Stomach (tissue), 9 donors: ENCODE data around the gene BTBD6. TPM values are rescaled to one million over a fixed set of nuclear protein-coding genes. Genes with fewer than 3 reads are reported as not detected.

Experiments
- DNase-seq, 2 donors: peaks; one replicate each; pipeline versions ENCODE4 v3.0.0 to v3.0.0-alpha.2; 2013 to 2019
- H3K27ac ChIP-seq, 5 donors: fragments of 200-600 bp in 4 of 5; sonication (generic) in 4 of 5; one replicate each; pipeline ENCODE4 v1.5.1; 2013 to 2019; ENCODE audit warnings: mild to moderate bottlenecking in 1 of 5, moderate library complexity in 1 of 5
- H3K27me3 ChIP-seq, 3 donors: fragments of 200-600 bp; sonication (generic); one replicate each; pipeline ENCODE4 v1.5.1; 2017 to 2019; ENCODE audit warnings: mixed run types in 1 of 3
- H3K36me3 ChIP-seq, 4 donors: fragments of 200-600 bp; sonication (generic); 1 replicate in 3 of 4; 2 replicates in 1 of 4; pipeline ENCODE4 v1.5.1; 2016 to 2019
- H3K4me1 ChIP-seq, 4 donors: fragments of 200-600 bp; sonication (generic); one replicate each; pipeline ENCODE4 v1.5.1; 2016 to 2019
- H3K4me3 ChIP-seq, 4 donors: fragments of 200-600 bp; sonication (generic) in 3 of 4; one replicate each; pipeline ENCODE4 v1.5.1; 2016 to 2019; ENCODE audit warnings: mild to moderate bottlenecking in 1 of 4
- H3K9me3 ChIP-seq, 4 donors: fragments of 200-600 bp; sonication (generic); one replicate each; pipeline ENCODE4 v1.5.1; 2016 to 2019
- EP300 ChIP-seq: sonication (generic); formaldehyde crosslinking; IDR thresholded peaks from one replicate; pipeline ENCODE4 v1.6.1; 2017; ENCODE audit warnings: antibody characterized with exemption
- POLR2A ChIP-seq, 4 donors: fragments of 450-650 bp; IDR thresholded peaks; one replicate each; pipeline ENCODE4 v1.6.1; 2016; ENCODE audit warnings: antibody characterized with exemption in 4 of 4, control low read depth in 2 of 4, mild to moderate bottlenecking in 1 of 4, moderate library complexity in 1 of 4
- POLR2AphosphoS5 ChIP-seq, 3 donors: sonication (generic); formaldehyde crosslinking; IDR thresholded peaks; one replicate each; pipeline ENCODE4 v1.6.1; 2016; ENCODE audit warnings: antibody characterized with exemption in 3 of 3
- WGBS, 5 donors: extraction: QIAGEN DNeasy Blood & Tissue Kit in 3 of 5; methylation state at CpG; one replicate each; pipeline versions ENCODE4 v1.1.5 to v1.1.7; 2013 to 2018; 5-methylcytosine and 5-hydroxymethylcytosine counted together
- intact Hi-C: fragments of 100-400 bp; cut with DNase I; formaldehyde crosslinking; loops from one replicate; pipeline ENCODE4 v1.15.1; 2023; ENCODE audit warnings: low total_unique reads
- polyA plus RNA-seq, 3 donors: library from polyadenylated mRNA; stranded (reverse); fragments of 200-250 nt; gene quantifications; one replicate each; pipeline ENCODE4 v1.2.3, GENCODE V29; 2013
- total RNA-seq, 5 donors: library from RNA; depleted of rRNA; stranded (reverse); fragments of >200 nt; gene quantifications; one replicate each; pipeline versions ENCODE4 v1.1.0 to v1.2.3, GENCODE V29; 2014 to 2016
- TF ChIP-seq, protein P1 (sequence below), 7 experiments: fragments of 450-650 bp in 4 of 7; fragments of 200-600 bp in 3 of 7; sonication (generic) in 3 of 7; IDR thresholded peaks; one replicate each; pipeline ENCODE4 v1.5.1; 2016 to 2019; ENCODE audit warnings: antibody characterized with exemption in 7 of 7, control low read depth in 2 of 7, mild to moderate bottlenecking in 1 of 7
- donor health status: healthy with polysubstance abuse.
- donor health status: Bipolar disorder and iron deficiency.
- donor health status: healthy.

The BTBD6 gene
- total and polyA plus RNA-seq, 8 donors = 13.4 to 55.0 (median 38.0) TPM

DNA sequence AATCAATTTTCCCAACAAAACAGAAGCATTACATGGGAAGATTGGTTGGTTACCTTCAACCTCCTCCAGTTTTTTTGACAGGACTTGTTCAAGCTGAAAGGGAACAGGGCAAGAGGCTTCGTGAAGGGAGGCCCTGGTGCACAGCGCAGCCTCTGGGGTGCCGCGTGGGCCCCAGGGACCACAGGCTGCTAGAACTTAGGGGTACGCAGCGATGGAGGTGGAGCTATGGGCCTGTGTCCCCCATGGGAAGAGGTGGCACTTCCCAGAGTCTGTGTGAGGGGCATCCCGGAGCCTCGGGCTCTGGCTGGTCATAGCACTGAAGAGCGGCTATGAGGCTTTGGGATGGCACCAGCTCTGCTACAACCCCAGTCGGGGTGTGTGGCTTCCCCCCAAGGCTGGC, 22.1 kb upstream of the BTBD6 start:
- Histone ChIP-seq H3K4me3 (no peak overlapping the region), H3K9me3 (no peaks in the 10 kb centered on the region), H3K36me3 (peaks cover 2 to 70% (median 69%) of the 10 kb centered on the region in 4 donors), H3K27me3 (no peaks in the 10 kb centered on the region), H3K4me1 (peaks cover 0 to 6% (median 3%) of the 10 kb centered on the region in 4 donors), H3K27ac (no peak overlapping the region)
- TF ChIP-seq EP300 (no peak), POLR2A (IDR thresholded peaks at IDR 0.05) (no peak)
- TF ChIP-seq, protein P1, sequence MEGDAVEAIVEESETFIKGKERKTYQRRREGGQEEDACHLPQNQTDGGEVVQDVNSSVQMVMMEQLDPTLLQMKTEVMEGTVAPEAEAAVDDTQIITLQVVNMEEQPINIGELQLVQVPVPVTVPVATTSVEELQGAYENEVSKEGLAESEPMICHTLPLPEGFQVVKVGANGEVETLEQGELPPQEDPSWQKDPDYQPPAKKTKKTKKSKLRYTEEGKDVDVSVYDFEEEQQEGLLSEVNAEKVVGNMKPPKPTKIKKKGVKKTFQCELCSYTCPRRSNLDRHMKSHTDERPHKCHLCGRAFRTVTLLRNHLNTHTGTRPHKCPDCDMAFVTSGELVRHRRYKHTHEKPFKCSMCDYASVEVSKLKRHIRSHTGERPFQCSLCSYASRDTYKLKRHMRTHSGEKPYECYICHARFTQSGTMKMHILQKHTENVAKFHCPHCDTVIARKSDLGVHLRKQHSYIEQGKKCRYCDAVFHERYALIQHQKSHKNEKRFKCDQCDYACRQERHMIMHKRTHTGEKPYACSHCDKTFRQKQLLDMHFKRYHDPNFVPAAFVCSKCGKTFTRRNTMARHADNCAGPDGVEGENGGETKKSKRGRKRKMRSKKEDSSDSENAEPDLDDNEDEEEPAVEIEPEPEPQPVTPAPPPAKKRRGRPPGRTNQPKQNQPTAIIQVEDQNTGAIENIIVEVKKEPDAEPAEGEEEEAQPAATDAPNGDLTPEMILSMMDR (IDR thresholded peaks at IDR 0.05) = no peak
- intact Hi-C loops = no loop called here
- WGBS, 5 donors = 89 to 99% (median 97%) methylated on average over 10 of the region's 10 CpGs
- DNase-seq = no peak

DNA sequence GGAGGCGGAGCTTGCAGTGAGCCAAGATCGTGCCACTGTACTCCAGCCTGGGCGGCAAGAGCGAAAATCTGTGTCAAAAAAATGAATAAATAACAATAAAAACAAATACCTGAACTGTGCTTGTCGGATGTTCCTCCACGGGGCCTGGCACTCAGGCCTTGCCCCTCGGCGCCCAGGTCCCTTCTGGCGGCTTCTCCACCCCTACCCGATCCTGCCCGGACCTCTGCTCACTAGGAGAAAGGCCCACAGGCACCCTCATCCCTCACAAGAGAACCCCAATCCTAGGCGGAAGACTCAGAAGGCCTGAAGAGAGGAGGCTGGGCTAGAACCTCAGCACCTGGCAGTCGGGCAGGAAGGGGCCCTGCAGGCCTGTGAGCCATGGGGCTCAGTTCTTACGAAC, 21.0 kb upstream of the BTBD6 start:
- Histone ChIP-seq H3K27me3 (no peaks in the 10 kb centered on the region), H3K27ac (no peak overlapping the region), H3K4me3 (no peak overlapping the region), H3K36me3 (peaks cover 0 to 62% (median 61%) of the 10 kb centered on the region in 4 donors), H3K9me3 (no peaks in the 10 kb centered on the region), H3K4me1 (no peaks in the 10 kb centered on the region)
- intact Hi-C loops = no loop called here
- DNase-seq = no peak
- no peak for TF ChIP-seq EP300
- TF ChIP-seq, protein P1 (IDR thresholded peaks at IDR 0.05) = no peak
- TF ChIP-seq POLR2A (IDR thresholded peaks at IDR 0.05) = no peak
- no peak for TF ChIP-seq POLR2AphosphoS5 (IDR thresholded peaks at IDR 0.05)
- WGBS, 5 donors = 96 to 98% (median 97%) methylated on average over 13 to 14 of the region's 14 CpGs

DNA sequence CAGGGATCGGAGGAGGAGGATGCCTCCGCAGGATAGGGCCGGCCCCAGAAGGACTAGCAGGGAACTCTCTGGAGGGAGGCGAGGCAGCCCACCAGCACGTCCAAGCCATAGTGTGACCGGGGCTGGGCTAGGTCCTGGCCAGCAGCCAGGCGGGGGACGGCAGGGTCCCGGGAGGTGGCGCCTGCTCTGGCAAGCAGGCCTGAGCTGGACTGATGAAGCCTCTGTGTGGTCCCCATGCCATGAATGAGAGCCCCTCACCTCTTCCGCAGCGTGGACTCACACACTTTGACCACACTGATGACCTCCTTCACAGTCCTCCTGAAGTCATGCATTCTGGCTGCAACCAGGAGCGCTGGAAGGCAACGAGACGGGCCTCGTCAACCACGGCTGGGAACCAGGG, 19.8 kb upstream of the BTBD6 start:
- peaks cover 0 to 52% (median 50%) of the 10 kb centered on the region in 4 donors for H3K36me3 ChIP-seq
- no peaks in the 10 kb centered on the region for H3K4me1 ChIP-seq
- no peak overlapping the region for H3K4me3 ChIP-seq
- intact Hi-C loops = no loop called here
- no peak for TF ChIP-seq POLR2AphosphoS5 (IDR thresholded peaks at IDR 0.05)
- TF ChIP-seq EP300 = no peak
- TF ChIP-seq, protein P1 (IDR thresholded peaks at IDR 0.05) = no peak
- TF ChIP-seq POLR2A (IDR thresholded peaks at IDR 0.05) = no peak
- no peak overlapping the region for H3K27ac ChIP-seq
- 78 to 84% (median 79%) methylated on average over 11 to 17 of the region's 17 CpGs for WGBS, 5 donors
- DNase-seq = peak in 1 of 2 donors; percentile 37
- no peaks in the 10 kb centered on the region for H3K9me3 ChIP-seq
- no peaks in the 10 kb centered on the region for H3K27me3 ChIP-seq

DNA sequence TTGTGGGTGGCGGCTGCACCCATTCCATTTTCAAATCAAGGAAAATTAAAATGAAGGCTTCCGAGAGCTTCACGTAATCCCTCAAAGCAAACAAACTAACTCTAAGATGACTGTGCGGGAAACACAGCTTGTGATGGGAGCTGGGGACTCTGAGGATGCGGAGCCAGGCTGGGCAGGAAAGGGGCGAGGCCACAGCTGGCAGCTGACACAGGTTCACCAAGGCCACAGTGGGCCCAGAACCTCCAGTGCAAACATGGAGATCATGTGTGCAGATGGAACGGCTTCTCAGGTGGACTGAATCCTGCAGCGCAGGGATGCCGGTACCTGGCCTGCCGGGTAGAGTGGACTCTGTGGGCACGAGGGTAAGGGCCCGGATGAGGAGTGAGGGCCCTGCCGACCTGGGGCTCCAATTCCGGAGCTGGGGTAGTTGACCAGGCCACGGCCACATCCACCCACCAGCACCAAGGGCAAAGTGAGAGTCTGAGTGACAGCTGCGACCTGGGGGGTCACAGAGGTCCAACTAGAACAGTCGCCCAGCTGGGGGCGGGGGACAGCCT, 19.2 kb upstream of the BTBD6 start:
- TF ChIP-seq, protein P1 (IDR thresholded peaks at IDR 0.05) = no peak
- TF ChIP-seq POLR2AphosphoS5 (IDR thresholded peaks at IDR 0.05) (no peak), EP300 (no peak), POLR2A (IDR thresholded peaks at IDR 0.05) (no peak)
- peaks cover 0 to 46% (median 44%) of the 10 kb centered on the region in 4 donors for H3K36me3 ChIP-seq
- no peaks in the 10 kb centered on the region for H3K27me3 ChIP-seq
- H3K4me1 ChIP-seq = no peaks in the 10 kb centered on the region
- no peak for DNase-seq
- H3K27ac ChIP-seq = no peak overlapping the region
- H3K4me3 ChIP-seq = no peak overlapping the region
- WGBS, 5 donors = 80 to 92% (median 89%) methylated on average over 12 to 18 of the region's 18 CpGs
- H3K9me3 ChIP-seq = no peaks in the 10 kb centered on the region
- intact Hi-C loops = no loop called here
